Measurements from ENCODE around the gene MAP6D1.

DNA sequence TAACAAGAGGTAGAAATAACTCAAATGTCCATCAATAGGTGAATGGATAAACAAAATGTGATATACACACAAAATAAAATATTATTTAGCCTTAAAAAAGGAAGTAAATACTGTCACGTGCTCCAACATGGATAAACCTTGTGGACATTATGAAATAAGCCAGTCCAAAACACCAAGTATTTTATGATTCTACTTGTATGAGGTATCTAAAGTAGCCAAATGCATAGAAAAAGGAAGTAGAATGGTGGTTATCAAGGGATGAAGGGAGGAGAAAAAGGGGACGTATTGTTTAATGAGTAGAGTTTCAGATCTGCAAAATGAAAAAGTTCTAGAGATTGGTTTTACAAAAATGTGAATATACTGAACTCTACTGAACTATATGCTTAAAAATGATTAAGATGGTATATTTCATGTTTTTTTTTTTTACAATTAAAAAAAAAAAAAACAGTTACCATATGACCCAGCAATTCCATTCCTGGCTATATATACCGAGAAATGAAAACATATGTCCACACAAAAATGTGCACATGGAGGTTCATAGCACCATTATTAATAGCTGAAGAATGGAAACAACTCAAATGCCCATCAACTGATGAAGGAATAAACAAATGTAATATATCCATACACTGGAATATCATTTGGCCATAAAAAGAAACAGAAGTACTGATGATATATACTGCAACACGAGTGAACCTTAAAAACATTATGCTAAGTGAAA, 29.1 kb upstream of the MAP6D1 start:
- no peak for TF ChIP-seq ARNTL (CRISPR knock-in tag; IDR thresholded peaks at IDR 0.05; ENCODE audit: borderline replicate concordance, low read depth)
- TF ChIP-seq, protein P1, sequence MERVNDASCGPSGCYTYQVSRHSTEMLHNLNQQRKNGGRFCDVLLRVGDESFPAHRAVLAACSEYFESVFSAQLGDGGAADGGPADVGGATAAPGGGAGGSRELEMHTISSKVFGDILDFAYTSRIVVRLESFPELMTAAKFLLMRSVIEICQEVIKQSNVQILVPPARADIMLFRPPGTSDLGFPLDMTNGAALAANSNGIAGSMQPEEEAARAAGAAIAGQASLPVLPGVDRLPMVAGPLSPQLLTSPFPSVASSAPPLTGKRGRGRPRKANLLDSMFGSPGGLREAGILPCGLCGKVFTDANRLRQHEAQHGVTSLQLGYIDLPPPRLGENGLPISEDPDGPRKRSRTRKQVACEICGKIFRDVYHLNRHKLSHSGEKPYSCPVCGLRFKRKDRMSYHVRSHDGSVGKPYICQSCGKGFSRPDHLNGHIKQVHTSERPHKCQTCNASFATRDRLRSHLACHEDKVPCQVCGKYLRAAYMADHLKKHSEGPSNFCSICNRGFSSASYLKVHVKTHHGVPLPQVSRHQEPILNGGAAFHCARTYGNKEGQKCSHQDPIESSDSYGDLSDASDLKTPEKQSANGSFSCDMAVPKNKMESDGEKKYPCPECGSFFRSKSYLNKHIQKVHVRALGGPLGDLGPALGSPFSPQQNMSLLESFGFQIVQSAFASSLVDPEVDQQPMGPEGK (CRISPR knock-in tag; IDR thresholded peaks at IDR 0.05; ENCODE audit: borderline replicate concordance) = no peak
- TF ChIP-seq, protein P2, sequence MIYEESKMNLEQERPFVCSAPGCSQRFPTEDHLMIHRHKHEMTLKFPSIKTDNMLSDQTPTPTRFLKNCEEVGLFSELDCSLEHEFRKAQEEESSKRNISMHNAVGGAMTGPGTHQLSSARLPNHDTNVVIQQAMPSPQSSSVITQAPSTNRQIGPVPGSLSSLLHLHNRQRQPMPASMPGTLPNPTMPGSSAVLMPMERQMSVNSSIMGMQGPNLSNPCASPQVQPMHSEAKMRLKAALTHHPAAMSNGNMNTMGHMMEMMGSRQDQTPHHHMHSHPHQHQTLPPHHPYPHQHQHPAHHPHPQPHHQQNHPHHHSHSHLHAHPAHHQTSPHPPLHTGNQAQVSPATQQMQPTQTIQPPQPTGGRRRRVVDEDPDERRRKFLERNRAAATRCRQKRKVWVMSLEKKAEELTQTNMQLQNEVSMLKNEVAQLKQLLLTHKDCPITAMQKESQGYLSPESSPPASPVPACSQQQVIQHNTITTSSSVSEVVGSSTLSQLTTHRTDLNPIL (CRISPR knock-in tag; IDR thresholded peaks at IDR 0.05; ENCODE audit: low read depth) = no peak
- no peak for TF ChIP-seq ZFP30 (CRISPR knock-in tag; IDR thresholded peaks at IDR 0.05)
- no peak for TF ChIP-seq ESRRG (CRISPR knock-in tag; IDR thresholded peaks at IDR 0.05)
- TF ChIP-seq ZNF8 (CRISPR knock-in tag; IDR thresholded peaks at IDR 0.05) = no peak
- TF ChIP-seq CSDC2 (CRISPR knock-in tag; IDR thresholded peaks at IDR 0.05) = no peak
- no peak for TF ChIP-seq TOX (CRISPR knock-in tag; IDR thresholded peaks at IDR 0.05; ENCODE audit: borderline replicate concordance)
- TF ChIP-seq, protein P3, sequence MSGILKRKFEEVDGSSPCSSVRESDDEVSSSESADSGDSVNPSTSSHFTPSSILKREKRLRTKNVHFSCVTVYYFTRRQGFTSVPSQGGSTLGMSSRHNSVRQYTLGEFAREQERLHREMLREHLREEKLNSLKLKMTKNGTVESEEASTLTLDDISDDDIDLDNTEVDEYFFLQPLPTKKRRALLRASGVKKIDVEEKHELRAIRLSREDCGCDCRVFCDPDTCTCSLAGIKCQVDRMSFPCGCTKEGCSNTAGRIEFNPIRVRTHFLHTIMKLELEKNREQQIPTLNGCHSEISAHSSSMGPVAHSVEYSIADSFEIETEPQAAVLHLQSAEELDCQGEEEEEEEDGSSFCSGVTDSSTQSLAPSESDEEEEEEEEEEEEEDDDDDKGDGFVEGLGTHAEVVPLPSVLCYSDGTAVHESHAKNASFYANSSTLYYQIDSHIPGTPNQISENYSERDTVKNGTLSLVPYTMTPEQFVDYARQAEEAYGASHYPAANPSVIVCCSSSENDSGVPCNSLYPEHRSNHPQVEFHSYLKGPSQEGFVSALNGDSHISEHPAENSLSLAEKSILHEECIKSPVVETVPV (CRISPR knock-in tag; IDR thresholded peaks at IDR 0.05) = no peak
